NCI-H1930 (cell line): Measurements from ENCODE around the gene RBPMS2.

Experiments used
- DNase-seq, 2 experiments: peaks; one replicate each; lab custom pipeline; 2025; lab: John Stamatoyannopoulos, UW

The RBPMS2 gene

DNA sequence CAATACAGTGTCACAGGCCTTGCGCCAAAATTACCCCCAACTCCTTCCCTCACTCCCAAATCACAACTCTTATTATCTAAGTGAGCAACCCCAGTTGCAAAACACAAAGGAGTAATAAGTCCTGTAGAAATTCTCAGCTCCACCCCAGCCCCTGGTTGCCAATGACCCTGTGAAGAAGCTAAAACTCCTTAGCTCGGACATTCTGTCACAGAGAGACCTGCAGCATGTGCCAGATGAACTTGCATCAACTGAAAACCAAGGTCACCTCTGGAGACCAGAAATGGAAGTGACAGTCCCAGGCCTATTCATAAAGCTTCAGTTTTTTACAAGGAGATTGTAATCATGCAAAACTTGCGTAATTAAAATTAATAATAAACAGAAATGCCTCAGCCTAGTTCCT lies 55.2 kb downstream of the RBPMS2 start:
- no peak for DNase-seq

DNA sequence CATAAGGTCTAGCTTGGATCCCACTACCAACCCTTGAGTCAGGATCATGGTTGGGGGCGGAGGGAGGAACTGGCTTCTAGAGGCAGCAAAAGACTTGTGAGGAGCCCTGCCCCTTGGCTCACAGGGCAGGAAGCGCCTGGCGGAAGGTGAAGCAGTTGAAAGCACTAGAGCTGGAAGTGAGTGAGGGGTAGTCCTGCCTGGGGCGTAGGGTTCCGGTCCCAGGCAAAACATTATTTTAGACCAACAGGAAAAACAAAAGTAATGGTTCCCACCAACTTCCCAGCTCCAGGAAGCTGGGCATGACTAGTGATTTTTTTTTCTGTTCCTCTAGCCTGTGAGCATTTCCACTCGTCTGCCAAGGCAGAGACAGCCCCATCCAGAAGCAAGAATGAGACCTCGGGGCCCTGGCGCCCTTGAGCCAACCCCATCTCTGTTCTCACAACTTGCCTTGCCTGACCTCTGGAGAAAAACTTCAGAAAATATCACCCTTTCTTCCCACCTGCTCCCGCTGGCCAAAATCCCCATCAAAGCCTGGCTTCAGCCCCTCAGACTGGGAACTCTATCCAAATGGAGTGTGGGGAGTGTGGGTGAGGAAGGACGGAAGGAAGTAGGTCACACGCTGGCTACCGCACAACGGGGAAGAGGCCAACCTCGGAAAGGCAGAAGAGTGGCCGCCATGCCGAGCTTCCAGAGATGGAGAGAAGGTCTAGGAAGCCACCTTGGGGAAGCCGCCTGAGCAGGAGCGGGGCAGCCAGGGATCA lies 57.5 kb downstream of the RBPMS2 start:
- no peak for DNase-seq

DNA sequence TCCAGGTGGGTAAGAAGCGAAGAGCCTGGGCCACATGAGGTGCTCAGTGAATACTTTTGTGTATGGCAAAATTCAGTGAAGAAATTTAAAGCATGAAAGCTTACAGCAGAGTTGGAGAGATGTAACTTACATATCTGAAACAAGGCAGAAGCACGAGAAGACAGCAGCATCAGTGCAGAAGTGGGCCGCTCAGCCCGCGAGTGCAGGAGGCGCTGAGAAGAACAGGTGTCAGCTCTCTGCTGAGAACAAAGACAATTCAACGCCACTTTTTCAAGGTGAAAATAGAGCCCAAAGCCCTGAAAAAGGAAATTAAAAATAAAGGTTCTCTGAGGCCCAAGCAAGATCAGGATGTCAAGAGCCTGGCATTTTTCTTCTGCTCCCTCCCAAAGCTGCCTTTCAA lies 58.3 kb downstream of the RBPMS2 start:
- no peak for DNase-seq

DNA sequence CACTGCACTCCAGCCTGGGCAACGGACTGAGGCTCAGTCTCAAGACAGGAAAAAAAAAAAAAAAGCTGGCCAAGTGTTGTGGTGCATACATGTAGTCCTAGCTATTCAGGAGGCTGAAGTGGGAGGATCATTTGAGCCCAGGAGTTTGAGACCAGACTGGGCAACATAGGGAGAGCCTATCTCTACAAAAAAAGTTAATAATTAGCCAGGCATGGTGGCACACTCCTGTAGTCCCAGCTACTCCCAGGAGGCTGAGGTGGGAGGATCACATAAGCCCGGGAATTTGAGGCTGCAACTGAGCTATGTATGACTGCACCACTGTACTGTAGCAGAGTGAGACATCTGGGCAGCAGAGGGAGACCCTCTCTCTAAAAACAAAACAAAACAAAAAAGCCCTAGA lies 58.9 kb downstream of the RBPMS2 start:
- DNase-seq: no peak

DNA sequence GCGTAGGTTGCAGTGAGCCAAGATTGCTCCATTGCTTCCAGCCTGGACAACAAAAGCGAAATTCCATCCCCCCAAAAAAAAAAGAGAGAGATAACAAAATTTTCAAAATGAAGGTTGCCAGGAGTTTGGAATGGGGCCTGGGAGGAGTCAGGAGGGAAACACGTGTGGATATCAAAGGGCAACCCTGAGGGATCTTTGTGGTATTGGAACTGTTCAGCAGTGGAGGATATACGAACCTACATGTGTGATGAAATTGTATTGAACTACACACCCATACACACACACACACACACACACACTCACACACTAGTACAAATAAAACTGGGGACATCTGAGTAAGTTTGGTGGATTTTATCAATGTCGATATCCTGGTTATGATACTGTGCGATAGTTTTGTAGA lies 61.8 kb downstream of the RBPMS2 start:
- DNase-seq: no peak

DNA sequence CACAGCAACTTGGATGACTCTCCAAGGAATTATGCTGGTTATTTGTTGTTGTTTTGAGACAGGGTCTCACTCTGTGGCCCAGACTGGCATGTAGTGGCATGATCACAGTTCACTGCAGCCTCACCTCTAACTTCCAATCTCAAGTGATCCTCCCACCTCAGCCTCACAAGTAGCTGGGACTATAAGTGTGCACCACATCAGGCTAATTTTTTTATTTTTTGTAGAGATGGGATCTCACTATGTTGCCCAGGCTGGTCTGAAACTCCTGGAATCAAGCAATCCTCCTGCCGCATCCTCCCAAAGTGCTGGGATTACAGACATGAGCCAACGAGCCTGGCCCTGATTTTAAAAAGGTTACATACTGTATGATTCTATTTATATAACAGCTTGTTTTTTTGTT lies 63.0 kb downstream of the RBPMS2 start:
- no peak for DNase-seq

DNA sequence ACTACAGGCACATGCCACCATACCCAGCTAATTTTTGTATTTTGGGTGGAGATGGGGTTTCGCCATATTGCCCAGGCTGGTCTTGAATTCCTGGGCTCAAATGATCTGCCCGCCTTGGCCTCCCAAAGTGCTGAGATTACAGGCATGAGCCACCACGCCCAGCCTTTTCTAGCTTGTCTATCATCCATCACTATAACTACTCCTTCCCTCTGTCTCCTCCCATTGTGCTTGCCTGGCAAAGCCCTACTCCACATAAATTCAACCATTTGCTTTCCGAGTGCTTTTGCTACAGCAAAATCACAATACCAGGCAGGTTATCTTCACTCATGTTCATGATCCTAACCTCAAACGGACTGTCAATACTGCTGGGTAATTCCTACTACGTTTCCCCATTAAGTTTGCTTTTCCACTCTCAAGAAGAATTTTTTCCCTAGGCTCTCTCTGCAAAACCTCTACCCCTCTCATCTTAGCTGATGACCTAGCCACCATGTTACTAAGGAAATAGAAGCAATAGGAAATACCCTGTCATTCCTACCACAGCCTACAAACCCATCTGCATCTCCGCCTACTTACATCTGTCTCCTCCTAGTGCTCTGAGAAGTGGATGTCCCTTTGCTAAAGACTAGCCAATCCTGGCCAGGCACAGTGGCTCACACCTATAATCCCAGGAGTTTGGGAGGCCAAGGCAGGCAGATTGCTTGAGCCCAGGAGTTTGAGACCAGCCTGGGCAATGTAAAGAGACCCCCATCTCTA lies 64.5 kb downstream of the RBPMS2 start:
- no peak for DNase-seq

DNA sequence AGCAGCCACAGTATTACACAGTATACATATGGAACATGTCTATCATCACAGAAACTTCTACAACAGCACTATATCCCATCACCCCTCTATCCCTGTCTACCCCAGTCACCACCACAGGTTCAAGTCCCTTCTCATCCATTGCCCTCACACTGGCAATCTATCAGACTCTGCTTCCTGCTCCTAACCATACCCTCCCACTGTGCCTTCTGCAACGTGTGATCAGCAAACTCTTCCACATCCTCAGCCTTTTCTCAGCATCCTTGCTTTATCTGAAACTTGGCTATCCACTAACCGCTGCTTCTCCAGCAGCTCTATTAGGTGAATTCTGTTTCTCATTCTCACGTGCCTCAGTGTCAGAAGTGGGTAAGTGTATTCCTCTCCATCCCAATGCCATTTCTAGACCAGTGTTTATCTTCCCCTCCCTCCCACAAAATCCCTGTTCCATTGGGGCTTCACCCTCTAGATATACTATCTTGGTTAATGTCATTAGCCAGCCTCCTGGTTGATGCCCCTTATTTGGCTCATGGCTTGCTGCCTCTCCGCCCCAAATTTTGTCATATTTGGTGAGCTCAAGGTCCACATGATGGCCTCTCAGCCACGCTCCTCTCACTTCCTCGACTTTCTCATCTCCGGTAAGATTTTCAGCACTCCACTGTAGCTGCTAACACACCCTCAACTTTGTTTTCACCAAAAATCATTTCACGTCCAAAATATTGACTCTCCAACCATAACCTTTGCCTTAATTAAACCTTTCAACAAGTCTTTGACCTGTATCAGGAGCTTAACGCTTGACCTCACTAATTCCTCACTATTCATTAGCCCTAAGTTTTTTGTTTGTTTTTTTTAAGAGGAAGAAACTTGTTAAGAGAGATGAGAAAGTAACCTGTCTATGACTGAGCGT lies 69.1 kb downstream of the RBPMS2 start:
- no peak for DNase-seq

DNA sequence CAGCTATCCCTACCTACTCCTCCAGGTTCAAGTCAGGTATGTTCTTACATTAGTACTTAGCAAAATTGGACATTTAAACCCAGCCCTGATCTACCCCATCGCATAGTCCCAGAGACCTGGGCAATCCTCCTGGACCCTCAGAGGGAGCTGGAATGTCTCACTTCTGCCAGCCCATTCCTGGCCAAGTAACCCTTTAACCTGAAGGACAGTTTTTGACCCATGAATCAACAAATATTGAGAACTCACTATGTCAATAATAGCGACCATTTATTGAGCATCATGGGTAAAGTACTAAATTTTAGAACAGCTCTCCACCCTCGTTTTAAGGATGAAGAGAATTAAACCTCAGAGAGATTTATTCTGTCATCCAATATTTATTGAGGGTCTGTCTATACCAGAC lies 70.4 kb downstream of the RBPMS2 start:
- DNase-seq: no peak

DNA sequence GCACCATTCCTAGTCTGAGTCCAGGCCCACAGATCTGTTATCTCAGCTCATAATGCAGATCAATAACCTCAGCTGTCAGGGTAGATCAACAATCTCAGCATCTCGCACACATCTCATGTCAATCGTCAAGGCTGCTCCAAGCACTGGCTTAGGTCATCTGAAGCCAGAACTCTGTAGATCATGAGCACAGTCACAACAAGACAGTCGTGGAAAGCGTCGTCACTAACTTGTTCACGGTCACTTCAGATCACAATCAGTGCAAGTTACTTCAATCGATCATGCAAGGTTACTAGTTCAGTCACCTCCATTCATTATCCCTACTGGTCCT lies 71.8 kb downstream of the RBPMS2 start:
- no peak for DNase-seq

DNA sequence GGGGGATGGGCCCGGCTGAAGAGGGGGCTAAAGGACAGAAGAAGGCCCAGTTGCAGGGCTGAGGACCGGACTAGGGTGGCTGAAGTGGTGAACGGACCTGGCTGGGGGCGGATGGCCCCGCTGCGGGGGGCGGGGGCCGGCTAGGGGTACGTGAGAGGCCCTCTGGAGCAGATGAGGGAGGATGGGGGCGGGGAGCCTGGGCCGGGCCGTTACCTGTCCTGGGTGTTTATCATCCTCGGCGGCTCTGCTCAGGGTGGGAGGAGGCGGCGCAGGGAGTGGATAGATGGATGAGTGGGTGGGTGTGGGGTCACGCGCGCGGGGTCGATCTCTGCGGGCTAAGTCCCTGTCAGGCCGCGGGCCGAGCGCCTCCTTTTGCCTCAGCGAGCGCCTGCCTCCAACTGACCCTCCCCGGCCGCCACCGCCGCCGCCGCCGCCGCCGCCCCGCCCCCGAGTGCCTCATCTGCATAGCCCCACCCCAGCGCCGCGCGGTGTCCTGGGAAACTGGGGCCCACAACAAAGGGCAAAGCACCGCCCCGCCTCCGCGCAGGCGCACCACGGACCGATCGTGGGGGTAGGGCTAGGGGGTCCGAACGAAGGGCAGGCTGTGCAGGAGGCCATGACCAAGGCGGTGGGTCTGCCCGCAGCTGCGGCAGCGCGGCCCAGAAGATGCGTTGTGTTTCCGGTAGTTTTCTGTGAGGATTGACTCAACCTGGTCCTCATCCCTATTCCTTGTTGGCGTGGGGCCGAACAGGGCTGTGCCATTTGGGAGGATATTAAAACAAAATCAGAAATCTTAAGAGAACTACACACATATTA lies 72.4 kb downstream of the RBPMS2 start:
- DNase-seq: peak; percentile 83 to 84

DNA sequence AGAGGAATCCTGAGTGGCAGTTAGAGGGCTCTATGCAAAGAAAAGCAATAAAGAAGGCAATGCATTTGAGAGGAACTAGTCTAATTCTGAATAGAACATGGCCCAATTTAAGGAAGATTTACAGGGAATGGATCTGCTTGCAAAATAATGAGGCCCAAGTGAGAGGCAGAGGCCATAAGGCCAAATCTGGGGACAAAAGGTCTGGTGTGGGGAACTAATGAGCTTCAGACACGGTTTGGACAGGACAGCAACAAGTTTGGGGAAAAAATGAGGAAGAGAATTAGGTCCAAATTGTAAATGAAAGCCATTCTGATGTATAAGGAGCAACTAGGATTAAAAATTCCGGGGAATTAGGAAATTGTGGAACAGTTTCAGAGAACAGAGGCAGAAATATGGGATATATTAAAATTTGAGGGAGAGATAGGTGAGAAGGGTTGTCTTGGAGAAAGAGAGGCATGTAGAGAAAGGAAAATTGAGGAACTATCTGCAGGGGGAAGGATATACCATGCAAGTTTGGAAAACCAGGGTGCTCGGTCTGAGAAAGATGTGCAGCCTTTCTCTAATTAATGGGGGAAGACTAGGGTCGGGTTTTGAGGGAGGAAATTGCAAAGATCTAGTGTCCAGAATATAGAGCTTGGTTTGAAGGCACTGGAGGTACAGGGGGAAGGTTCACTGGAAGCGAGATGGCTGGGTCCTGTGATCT lies 73.8 kb downstream of the RBPMS2 start:
- no peak for DNase-seq

DNA sequence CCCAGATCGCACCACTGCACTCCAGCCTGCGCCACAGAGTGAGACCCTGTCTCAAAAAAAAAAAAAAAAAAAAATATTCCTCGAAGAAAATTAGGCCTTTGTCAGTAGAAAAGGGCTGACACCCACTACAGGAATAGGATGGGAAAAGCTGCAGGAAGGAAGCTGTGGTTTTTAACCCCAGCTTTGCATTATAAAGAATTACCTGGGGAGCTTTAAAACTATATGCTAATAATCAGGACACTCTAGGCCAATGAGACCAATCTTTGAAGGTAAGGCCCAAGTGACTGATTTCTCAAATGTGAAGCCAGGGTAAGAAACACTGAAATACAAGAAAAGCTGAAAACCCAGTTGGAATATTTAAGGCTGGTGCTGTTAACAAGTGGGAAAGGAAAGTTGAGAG lies 74.3 kb downstream of the RBPMS2 start:
- no peak for DNase-seq

DNA sequence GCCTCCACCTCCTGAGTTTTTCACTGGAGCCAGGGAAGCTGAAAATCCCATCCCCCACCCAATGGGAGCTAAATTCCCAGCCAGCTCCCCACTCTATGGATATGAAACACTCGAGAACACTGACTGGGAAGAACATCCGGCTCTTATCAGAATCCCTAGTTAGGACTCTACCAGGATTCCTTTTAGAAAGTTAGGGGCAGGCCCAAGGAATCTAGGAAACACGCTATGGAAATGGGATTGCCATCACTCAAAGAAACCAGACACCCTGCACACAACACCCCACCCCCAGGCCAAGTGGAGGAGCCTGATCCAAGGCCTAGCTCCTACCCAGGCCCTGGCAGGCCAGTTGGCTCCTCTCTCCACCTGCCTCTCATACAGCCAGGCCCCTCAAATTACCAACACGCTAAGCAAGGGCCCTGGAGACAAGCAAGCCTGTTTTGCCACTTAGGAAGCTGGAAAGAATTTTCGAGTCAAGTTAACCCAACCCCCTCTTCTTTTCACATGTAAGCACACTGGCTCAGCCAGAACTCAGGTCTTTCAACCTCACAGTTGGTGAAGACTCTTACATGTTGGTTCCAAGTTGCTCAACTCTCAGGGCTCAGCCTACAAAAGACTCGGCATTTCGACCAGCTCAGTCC lies 75.5 kb downstream of the RBPMS2 start:
- DNase-seq: no peak

DNA sequence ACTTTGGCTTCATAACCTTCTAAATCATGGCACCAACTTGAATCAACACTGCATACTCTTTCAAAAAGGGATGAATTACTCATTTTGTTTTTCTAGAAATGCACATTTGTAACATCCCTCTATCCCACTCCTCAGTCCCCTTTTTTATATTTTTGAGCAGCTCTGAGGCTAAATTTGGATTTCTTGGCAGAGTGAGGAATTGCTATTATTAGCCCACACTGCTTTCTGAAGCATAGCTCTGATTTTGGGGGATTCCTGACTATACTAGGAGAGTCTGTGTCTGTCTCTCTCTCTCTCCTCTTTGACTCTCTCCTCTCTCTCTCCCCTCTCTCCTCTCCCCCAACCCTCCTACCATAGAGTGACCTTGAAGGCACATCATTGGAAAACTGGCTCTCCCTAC lies 76.6 kb downstream of the RBPMS2 start:
- no peak for DNase-seq

DNA sequence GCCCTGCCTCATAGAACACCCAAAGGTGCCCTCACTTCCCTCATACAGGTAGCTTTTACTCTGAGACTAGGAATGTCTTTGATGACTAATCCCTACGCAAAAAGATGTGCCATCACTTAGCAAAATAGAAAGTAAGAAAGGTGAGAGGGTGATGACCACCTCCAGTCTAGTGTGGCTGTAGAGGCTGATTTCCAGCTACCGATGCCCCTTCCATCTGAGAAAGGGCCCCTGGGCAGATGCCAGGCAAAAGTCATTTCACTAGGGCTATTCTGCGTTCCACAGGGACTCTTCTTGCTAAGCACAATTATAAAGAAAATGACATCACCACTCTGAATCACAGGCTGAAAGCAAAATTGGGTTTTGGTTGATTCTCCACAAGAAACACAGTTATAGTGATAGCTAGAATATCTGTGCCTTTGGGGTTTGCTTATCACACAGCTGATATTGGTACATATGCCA lies 77.4 kb downstream of the RBPMS2 start:
- DNase-seq: no peak

DNA sequence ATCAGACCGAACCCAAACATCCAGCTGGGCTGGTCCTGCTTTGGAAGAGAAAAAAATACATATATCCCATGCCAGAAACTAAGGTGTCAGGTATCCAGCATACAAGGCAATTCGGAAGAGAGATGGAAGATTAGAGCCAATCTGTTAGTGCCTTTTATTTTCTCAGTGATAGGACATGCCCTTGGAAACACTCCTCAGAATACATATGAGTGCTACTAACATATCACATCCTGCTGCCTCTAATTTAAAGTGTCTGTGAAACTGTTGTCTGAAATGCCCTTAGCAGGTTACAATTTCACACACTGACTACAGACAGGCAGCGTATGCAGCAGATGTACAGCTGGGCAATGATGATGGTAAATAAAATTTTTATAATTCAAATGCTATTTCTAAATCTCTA lies 78.9 kb downstream of the RBPMS2 start:
- DNase-seq: no peak

DNA sequence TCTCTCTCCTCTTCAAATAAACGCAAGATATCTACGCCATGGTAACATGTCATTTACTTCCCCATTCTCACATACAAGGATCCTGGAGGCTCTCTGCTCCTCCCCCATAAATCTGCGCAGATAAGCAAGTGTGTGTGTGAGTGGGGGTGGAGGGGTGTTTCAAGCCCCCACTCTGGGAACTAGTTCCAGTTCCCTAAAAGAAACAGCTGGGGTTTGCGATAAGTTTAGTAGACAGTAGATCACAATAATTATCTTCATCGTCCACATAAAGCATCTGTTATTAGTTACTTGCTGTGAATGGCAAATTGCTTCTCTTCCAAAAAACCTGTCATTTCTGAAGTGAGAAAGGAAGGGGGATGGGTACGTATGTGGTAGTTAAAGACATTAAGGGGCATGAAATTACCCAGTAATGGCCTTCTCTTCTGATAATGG lies 79.8 kb downstream of the RBPMS2 start:
- no peak for DNase-seq

DNA sequence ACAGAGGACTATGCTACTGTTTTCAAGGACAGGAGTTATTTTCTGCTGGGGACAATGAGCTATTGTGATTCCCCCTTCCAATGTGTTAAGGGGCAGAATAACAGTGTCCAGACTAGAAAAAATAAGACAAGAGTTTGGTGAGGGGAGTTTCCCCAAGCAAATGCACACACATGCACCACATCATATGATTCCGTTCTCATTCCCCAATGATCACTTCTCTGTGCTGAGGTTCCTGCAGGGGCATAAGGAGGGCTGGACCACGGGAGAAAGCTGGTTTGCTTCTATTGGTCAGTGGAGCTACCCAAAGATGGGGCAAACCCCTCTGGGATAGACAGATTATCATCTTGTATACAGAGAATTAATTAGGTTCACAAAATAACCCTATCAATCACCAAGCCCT lies 80.6 kb downstream of the RBPMS2 start:
- DNase-seq: no peak

DNA sequence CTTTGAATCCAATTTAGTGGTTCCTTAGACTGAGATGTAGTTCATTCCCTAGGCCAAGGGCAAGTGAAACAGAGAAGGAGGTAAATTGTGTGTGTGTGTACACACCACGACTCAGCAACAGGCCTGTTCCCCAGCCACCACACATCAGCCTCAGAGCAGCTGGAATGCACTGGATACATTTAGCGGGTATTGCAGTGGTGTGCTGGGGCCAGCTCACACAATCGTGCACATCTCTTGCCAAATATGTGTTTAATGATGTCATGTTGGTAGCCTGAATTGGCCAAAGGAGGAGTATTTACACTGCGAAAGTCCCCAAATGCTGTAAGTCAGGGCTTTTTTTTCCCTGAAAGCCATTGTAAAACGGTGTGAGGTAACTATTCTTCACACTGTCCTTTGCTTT lies 82.3 kb downstream of the RBPMS2 start:
- DNase-seq: no peak
